Left colon (tissue), 2 donors: ENCODE data around the gene CDK6. TPM values are rescaled to one million over a fixed set of nuclear protein-coding genes. Genes with fewer than 3 reads are reported as not detected.

Experiments used
- ATAC-seq: fragments of 200-7000 bp; cut with Tn5 transposase; one replicate; pipeline ENCODE4 v1.9.1; 2020; ENCODE audit warnings: mild to moderate bottlenecking, moderate library complexity
- DNase-seq, 2 donors: peaks; one replicate each; pipeline ENCODE4 v3.0.0-alpha.2; 2020
- intact Hi-C, 2 donors: fragments of 100-400 bp; cut with DNase I in 1 of 2; cut with micrococcal nuclease in 1 of 2; formaldehyde crosslinking; loops; one replicate each; pipeline versions ENCODE4 v1.11.2 to v1.14.0; 2022; cut with DNase I, micrococcal nuclease
- total RNA-seq, 2 donors: library from RNA; stranded (reverse); fragmentation: NEBNext Ultra II Directional; extraction: Animal tissue kit (Norgen Biotek cat#: 25700); gene quantifications; one replicate each; pipeline ENCODE4 v1.2.1, GENCODE V29; 2021
- donor health status: DM: no; HTN: no; CAD: no.
- donor health status: DM: yes; HTN: yes; CAD: no.

The CDK6 gene
- total RNA-seq, 2 donors from 2014 or later: 27.2 to 35.5 TPM

DNA sequence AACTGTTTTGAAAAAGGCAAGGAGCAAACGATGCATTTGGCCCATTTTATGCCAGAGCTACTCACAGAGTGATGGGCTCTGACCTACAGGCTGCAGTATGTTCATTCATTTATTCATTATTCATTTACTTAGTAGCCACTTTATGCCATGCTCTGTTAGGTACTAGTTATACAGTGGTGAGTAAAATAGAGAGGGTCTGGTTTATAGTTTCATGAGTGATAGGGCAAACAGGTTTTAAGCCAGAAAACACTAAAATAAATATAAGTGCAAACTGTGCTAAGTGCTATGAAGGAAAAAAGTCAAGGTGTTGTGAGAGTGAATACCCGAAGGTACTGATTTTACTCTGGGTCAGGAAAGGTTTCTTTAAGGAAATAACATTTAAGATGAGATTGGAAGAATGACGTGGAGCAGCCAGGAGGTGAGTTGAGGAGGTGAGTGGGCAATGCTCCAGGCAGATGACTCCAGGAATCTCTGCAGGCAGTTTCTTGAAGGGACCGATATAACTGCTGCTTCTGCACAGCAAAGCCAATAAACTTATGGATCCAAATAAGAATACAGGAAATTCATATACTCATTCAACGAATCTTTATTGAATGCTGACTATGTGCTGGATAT is 189.3 kb downstream of the CDK6 start:
- DNase-seq (peak in 1 of 2 donors; percentile 34), ATAC-seq (no peak)
- intact Hi-C loops: no loop called here

DNA sequence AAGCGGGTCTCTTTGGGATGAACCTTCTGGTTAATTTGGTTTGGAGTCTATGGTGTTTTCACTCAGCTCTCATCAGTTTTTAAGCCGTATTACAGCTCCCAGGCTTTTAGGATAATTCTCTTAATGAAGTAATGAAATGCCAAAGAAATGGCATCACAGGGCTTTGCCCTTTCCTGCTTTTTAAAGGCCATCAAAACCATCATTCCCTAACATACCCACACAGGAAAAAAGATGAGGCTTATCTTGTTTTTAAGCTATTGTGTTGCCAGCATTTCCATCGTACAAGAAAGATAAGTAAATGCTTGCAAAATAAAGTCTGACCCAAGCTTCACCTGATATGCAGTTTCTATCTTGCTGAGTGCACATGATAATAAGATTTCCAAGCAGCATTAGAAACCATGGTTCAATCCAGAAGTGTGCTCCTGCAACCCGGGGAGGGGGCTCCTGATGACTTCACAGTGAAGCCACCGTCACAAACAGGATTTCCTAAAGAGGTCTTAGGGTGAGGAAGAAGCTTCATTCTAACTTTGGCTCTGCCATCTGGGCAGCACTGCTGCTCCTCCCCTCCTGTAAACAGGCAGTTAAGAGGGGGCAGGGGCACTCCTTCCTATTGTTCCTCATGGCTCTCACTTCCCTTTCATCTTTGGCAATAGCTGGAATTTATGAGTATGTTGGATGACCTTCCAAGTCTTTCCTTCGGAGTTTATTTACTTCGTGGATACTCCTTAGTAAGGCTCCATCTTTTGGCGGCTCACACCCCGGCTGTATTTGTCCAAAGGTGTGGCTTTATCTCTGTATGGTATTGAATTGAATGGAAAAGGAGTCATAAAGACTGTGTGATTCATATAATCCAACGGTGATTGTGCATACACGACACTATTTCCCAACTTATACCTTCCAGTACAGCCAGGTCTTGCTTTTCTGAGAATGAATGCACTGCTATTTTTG is 191.0 kb downstream of the CDK6 start:
- intact Hi-C loops: no loop called here
- ATAC-seq (peak; percentile 90), DNase-seq (peak; percentile 66 to 87)

DNA sequence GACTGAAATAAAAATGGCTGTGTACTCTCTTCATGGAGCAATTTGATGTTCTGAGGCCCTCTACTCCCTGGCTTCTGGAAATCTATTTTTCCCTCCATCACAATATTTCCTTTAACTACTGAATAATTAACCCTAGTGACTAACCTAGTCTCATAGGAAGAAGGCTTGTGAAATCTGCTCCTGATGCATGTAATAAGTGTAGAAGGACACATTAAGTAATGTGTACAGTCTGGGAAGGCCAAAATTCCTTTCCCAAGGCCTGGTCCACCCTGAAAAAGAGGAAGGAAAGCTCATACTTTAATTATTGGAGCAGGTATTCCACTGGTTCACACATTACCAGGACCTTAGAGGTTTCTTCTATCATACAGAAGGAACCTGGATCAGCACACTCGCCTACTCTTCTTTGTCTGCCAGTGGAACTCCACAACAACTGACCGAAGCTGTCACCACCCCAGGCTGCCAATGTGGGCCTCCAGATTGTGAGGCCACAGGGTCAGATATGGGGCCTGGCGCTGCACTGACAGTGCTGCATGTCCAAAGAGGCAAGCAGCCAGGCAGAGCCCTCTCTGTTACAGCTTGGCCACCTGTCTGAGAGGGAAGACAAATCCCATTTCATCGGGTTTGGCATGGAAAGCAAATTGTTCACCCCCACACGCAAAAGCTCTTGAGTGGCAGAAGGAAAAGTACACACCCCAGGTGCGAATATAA is 191.8 kb downstream of the CDK6 start:
- DNase-seq: peak in 1 of 2 donors; percentile 23
- ATAC-seq: no peak
- intact Hi-C loops: no loop called here

DNA sequence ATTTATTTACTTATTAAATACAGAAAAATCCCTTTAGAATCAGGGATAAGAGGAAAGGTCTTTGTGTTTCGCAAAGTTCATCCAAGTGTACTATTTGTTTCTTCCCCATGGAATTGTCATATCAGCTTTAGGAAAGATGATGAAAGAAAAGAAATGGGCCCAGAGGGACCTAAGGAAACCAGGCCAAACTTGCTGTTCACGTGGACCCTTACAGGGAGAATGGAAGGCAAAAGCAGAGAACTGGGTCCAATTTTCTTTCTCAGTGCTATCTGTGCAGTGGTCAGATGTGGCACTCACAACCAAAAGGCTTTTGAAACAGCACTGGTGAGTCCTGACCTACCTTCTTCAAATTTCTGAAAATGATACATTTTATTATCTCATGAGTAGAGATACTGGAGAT is 192.6 kb downstream of the CDK6 start:
- intact Hi-C loops: no loop called here
- ATAC-seq: no peak

DNA sequence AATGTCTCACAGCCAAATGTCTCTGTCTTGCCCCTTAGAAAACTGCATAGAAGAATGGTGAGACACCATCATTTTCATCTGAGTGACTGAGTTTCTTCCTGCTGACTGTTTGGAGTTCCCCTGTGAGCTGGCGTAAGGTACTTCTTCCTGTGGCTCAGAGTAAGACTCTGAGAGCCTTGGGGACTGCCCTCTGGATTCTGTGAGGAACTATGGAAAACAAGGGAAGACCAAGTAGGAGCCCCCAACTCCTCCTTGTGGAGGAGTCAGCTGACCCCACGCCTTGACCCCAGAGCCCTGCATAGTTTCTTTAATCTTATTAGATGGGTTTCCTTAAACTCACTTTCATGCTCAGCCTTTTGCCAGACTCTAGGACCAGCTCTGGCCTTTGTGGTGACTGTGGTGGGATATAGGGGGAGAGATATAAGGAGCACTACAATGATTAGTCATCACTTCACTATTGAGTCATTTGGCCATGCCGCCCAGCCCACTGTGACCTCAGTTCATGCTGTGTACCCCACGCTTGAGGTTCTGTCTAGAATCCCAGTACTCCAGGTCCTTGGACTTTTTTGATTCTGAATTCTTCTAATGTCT is 194.4 kb downstream of the CDK6 start:
- no peak for ATAC-seq
- DNase-seq: no peak
- intact Hi-C loops: no loop called here

More for the DNA sequence above, 192.6 kb downstream of the CDK6 start:
- DNase-seq: no peak

DNA sequence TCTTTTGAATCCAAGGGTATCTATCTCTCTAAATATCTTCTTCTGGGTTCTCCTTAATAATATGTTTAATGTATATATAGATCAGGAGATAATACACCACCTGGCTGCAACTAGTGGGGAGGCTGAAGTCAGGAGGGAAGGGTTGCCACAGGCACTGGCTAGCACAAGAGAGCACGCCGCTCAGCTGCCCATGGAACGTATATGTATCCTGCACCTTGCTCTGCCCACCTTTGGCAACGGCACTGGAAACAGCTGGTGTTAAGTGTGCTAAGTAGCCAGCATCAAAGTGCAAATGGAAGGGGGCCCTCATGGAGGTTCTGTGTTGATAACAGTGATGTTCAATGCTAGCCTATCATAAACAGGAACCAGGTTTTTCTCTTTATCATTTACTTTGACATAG is 196.4 kb downstream of the CDK6 start:
- DNase-seq: no peak
- ATAC-seq: no peak
- intact Hi-C loops: no loop called here

DNA sequence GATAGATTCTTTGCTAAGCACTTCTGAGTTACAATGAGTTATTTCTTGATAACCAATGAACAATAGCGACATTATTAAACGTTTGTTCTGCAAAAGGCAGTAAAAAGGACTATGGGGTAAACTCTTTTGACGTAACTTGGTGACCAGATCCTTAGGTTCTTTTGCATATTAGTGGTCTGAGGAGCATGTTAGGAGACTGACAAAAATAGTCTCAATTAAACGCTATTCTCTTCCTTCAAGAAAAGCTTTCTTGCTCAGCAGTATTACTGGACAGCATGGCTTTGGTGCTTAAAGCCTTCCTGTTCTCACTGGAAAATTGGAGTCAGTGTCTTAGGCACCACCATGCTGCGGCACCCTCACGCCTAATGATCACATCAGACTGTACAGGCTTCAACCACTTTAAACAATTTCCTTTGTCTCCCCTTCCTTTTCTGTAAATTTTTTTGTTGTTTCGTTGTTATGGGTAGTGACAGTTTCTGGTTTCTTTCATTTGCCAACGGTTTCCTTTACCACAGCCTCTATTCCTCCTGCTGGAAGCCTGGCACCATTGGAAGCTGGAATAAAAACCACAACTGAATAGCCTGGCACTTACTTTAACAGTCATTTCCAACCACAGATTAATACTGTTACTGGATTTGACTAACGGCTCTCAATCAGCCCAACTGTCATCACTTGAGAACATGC is 197.0 kb downstream of the CDK6 start:
- intact Hi-C loops: no loop called here
- no peak for ATAC-seq

DNA sequence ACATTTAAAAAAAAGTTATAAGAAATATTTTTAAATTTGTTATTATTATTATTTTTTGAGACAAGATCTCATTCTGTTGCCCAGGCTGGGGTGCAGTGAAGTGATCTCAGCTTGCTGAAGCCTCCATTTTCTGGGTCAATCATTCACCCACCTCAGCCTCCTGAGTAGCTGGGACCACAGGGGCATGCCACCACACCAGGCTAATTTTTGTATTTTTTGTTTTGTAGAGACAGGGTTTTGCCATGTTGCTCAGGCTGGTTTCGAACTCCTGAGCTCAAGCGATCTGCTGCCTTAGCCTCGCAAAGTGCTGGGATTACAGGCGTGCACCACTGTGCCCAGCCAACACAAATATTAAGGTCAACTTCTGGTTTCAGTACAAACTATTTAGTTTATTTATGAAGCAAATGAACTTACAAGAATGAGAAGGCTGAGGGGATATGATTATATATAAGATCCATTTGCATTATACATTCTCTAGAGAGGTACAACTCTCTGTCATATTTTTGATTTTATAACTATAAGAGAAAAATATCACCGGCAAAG is 200.3 kb downstream of the CDK6 start:
- ATAC-seq (no peak), DNase-seq (no peak)
- intact Hi-C loops: no loop called here

More for the DNA sequence above, 197.0 kb downstream of the CDK6 start:
- DNase-seq: no peak

DNA sequence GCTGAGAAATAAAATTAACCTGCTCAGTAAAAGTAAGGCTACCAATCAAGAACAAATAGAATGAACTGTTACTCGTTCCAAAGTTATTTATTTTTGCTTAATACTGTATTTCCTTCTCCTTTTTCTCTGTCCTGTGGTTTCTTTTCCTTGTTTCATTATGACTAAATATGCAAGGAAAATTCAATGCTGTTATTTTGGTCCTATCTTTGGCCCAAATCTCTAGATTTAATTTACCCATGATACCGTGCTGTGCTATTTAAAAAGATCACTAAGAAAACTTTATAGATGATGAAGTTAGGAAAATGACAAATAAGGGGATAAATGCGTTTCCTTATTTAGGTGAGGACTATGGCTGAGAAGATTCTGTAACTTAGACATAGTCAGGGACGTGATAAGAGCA is 200.8 kb downstream of the CDK6 start:
- intact Hi-C loops: no loop called here
- ATAC-seq (no peak), DNase-seq (no peak)

DNA sequence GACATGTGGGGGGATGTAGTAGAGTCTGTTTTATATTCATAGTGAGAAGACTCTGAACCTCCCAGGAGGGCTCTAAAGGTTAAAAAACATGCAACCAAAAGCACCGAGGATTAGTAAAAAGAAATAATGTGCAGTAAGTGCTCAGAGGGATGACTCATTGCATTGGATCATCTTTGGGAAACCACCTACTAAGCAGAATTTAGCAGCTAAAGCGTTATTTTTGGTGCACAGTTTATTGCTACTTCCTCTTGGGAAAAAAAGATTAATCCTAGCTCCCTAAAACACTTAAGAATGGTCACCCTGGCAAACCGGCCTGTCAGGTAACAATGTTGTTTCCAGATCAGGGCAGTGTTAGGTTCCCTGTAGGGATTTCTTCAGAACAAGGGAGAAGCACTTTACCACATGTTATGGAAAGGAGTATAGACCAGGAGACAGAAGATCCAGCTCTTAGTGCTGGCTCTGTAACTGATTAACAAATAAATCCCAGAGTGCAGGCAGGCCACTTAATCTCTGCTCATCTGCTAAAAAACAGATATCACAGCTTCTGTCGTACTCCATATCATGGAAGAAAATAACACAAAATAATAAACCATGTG is 201.4 kb downstream of the CDK6 start:
- DNase-seq (no peak), ATAC-seq (peak; percentile 59)
- intact Hi-C loops: no loop called here

DNA sequence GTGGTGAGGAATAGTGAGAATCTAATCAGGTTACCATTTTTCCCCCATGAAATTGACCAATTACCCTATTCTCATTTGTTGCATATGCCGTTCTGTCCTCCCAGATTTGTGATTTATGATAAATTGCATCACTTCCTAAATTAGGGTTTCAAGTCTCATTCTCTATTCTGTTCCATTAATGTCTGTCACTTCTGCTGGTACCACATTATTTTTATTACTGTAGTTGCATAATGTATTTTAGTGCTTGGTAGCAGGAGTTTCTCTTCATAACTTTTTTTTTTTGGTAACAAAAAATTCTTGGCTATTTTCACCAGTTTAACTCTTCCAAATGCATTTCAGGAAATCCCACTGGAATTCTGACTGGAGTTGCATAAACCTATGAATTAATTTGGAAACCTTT is 202.2 kb downstream of the CDK6 start:
- DNase-seq (no peak), ATAC-seq (no peak)
- intact Hi-C loops: no loop called here

DNA sequence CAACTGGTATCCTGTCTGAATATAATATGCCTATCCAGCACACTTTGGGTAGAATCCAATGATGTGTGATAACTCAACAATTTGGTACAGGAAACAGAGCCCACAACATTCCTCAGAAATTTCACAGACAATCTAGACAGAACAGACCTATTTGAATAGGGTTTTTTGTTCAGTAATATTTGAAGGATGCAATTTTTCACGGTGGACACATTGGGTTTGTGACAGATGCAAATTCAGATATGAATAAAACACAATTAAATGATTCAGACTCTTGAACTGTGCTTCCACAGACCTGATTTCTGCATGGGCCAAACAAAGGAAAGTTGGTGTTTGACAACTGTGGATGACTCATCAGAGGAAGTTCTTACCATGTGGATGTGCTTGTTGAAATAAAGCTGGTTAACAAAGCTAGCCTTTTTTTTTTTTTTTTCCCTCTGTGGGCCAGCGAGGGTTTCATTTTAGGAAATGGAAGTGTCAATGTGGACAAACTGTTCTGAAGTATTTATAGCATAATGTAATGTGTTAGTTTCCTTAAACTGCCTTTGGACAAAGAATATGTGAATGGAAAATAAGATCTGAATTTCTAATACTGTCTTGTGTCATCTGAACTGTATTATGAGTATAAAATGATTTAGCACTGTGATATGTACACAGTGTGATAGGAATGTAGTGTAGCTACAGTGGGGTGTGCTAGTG is 203.0 kb downstream of the CDK6 start:
- intact Hi-C loops: no loop called here
- DNase-seq (no peak), ATAC-seq (peak; percentile 89)

DNA sequence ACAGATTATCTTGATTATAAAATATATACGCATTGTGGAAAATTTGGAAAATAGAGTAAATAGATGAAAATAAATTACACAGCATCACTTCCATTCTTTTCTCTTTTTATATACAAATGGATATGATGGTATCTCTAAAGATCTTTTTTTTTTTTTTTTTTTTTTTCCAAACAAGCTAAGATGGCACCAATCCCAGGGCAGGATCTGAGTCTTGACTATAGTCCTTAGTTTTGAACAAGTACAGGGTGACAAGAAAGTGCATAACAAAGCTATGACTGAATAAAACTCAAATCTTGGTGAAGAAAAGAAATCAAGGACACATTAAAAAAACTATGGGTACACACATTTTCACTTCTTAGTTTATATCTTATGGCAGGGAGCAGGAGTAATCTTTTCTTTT is 203.6 kb downstream of the CDK6 start:
- no peak for DNase-seq
- ATAC-seq: no peak
- intact Hi-C loops: no loop called here

DNA sequence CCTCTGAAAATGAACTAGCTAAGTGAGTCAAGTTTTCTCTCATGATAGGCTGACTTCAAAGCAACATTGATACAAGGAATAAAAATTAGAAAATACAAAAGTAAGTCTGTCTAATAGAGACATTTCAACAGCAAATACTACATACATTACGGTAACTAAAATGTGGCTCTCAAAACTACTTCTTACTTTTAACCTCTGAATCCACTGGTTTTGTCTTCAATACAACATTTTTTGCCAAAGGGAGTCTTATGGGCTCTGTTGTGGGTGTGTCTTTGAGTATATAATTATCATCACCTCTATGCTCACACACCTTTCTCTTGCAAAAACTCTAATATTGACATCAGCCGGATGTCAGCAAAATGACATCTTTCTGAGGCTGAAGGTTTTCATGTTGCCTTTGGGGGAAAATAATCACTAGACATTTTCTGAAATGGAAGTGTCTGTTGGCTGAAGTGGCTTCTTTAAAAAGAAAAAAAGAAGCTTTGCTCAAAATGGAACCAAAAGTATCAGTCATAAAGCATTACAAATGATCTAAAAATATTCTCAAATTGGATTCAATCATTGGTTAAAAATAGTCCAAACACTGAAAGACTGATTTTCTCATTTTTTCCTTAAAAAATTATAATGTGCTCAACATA is 204.4 kb downstream of the CDK6 start:
- ATAC-seq: no peak
- DNase-seq: no peak
- intact Hi-C loops: no loop called here

DNA sequence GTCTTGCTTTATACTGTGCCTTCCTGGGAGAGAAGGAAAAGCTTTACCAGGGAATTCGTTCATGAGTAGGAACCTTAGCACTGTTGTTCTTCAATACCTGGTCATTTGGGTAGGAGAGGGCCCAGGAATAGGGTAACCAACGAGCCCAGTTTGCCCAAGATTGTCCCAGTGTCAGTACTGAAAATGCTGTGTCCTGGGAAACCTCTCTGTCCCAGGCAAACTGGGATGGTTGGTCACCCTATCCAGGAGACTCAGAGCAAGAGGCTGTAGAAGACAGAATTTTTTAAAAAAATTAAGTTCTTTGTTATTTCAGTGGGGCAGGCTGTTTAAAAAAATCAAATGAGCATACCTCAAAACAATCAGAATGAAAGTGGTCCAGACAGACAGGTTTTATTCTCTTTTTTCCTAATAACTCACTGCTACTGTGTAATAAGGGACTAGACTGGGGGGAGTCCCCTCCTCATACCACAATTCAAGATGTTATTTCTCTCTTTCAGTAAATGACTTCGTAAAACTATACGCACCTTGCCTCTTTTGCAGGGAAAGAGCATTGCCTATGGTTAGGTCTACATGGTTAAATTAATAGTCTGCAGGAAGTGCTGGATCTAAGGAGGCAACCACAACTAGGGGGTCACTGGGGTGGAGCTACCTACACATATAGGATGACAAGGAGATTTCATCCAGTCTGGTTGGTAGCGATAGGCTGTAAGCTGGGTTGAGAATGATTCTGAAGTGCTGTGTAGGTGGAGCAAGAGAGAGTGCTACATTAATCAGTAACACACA is 205.1 kb downstream of the CDK6 start:
- ATAC-seq (no peak), DNase-seq (no peak)
- intact Hi-C loops: no loop called here

DNA sequence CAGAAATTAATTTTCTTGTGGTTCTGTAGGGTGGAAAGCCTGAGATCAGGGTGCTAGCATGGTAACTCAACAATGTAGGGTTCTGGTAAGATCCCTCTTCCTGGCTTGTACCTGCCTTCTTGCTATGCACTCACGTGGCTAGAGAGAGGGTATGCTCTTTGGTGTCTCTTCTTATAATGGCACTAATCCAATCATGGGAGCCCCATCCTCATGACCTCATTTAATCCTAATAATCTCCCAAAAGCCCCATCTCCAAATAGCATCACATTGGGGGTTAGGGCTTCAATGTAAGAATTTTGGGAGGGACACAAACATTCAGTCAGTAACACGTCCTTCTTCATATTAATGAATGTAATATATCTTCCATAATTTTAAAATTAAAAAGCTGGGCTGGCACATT is 206.6 kb downstream of the CDK6 start:
- ATAC-seq (no peak), DNase-seq (no peak)
- intact Hi-C loops: loop anchor here in 1 of 2 donors (10.0 kb wide), 1 partner anchor 205 kb away; the partner anchor contains the start of gene CDK6
